Stimulated activated CD4-positive, alpha-beta T cell treated with anti-CD3 and anti-CD28 coated beads, Interleukin-4, amount 100 ng/mL, for 24 hours (primary cell): ENCODE results near the gene TBC1D16.
"Not testable (repeated sequence)": the region's sequence is repeated elsewhere in the genome, so short reads cannot be mapped to it uniquely, and the experiment has no call there.

Source experiments
- DNase-seq: peaks from one replicate; pipeline ENCODE4 v3.0.0-alpha.2; 2020

The TBC1D16 gene

DNA sequence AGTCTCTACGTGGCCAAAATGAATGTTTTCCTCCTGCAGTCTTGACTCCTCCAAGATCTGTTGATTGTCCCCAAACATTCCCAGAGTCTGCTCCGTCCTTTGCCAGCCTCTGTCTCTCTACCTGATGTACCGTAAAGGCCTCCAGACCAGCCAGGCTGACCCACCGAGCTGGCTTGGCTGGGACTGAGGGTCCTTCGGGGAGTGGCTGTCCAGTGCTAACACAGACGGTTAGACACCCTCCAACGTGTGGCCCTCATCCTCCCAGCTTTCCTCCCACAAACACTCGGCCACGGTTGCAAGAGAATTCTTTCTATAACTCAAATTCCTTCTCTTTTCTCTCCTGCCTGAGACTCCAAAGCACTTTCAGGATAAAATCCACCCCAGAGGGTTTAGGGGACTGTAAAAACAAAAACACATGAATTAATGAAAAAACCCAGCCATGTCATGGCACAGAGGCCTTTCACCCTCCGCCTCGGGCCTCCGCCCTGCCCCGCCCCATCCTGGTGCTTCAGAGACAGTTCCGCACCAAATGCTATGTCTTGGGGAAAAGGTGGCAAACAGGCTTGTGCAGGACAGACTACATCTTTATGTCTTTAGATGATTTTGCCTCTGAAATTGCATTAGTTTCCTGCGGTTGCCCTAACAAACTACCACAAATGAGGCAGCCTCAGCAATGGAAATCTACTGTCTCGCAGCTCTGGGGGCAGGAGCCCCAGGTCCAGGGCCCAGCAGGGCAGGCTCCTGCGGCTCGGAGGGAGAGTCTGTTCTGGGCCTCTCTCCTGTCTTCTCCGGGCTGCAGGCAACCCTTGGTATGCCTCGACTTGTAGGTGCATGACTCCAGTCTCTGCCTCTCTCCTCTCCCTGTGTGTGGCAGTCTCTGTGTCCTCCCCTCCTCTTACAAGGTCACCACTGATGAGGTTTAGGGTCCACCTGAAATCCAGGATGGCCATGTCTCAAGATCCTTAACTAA is 124.0 kb downstream of the TBC1D16 start:
- DNase-seq, result no peak

DNA sequence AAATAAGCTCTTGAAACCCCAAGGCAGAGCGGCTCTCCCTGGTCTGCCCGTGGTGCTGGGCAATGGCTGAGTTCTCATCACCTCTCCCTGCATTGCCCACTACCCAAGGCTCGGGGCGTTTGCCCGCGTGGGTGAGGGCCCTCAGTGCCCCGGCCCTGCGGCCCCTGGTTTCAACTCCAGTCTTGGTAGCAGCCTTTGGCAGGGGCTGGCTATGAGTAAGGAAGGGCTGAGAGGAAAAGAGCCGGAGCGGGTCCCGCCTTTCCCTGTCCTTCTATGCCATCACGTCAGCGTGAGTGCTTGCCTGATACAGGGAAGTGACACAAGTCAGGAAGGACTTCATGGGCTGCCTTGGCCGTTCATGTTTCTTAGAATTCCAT is 124.7 kb downstream of the TBC1D16 start:
- DNase-seq, result no peak

DNA sequence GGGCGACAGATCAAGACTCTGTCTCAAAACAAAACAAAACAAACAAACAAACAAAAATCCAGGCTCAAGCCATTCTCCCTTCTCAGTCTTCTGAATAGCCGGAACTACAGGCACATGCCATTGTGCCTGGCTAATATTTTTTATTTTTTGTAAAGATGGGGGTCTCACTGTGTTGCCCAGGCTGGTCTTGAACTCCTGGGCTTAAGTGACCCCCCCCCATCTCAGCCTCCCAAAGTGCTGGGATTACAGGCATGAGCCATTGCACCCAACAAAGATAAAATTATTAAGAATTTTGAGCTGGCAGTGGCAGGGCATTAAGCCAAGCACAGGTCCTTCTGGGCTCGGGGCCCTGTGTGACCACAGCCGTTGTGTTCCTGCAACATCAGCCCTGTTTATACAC is 126.6 kb downstream of the TBC1D16 start:
- no peak for DNase-seq

DNA sequence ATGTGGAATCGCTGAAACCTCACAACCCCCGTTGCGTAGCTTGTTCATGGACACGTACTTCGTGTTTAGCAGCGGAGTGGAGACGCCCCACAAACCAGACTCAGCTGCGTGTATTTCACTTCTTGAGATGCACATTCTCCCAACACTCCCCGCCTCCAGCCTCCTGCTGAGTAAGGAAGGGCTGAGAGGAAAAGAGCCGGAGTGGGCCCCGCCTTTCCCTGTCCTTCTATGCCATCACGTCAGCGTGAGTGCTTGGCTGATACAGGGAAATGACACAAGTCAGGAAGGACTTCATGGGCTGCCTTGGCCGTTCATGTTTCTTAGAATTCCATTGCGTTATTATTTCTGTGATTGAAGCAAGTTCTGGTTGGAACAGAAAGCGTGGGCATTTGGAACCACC is 127.8 kb downstream of the TBC1D16 start:
- DNase-seq, result no peak

DNA sequence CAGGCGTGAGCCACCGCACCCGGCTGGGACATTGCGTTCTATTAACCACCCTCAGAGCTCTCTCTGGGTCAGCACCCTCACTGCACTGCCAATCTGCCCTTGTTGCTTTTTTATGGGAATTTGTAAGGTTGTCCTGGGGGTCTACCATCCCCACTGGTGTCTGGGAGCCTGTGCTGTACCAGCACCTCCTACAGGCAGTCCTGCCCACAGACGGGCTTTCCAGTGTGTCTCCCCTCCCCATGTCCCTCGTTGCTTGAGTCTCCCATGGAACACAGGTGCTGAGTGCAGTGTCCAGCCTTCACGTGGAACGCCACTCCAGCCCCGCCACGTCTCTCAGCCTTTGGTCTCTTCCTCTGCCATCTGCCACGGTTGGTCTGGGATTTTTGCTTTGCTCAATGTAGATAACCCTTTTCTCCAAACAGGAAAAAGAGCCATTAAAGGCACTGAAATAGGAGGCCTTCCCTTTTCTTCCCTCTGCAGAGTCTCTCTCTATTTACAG is 128.4 kb downstream of the TBC1D16 start:
- DNase-seq, result no peak

DNA sequence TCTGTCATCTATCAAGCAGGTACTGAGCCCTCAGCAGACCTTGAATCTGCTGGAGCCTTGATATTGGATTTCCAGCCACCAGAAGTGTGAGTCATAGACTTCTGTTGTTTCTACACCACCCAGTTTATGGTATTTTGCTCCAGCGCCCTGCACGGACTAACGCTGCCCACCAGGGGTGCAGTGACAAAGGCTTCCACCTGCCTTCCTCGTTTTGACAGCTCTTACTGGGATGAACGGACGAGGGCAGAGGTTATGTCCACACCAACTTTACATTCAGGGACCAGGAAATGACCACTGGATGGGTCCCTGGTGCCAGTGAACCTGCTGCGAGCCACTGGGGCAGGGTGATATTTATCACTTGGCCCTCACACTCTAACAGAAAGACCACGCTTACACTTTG is 129.8 kb downstream of the TBC1D16 start:
- no peak for DNase-seq

DNA sequence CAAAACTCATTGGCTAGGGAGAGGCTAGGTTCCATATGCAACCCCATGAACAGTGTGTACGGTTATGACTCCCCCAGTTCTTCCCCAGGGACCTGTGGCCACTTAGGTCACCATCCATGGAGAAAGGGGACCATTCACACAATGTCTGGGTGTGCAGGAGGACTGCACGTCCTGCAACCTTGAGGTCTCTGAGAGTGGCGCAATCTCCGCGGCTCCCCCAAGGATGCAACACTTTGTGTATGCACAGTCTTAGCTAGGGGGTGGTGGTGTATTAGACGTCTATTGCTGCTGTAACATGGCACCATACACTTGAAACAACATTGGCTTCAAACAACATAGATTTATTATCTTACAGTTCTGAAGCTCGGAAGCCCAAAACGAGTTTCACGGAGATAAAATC is 130.8 kb downstream of the TBC1D16 start:
- DNase-seq, result no peak

DNA sequence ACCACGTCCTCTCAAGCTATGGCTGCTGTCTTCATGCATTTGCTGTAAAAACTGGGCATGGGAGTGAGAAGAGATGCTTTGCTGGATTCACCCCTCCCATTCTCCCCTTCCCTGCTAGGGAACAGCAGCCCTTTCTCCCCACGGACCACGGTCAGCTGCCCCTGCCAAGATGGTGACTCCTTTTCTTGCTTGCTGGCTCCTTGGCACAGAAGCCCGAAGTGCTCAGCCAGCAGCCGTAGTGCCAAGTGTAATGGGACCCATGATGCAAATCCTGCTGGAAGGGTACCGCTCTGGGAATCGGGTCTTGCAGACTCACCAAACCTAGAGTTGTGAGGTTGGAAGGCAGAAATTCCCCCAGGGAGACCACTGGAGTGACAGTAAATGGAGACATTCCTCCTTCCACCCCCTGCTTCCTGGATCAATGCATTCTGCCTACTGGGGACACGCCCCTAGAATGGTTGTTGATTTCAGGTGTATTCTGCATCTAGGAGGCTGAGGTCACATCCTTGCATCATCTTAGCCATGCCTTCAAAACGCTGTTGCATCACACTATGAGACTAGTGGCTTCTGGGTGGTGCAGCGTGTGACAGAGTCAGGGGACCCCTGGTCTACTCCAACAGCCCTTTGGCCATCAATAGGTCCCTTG is 133.4 kb downstream of the TBC1D16 start:
- DNase-seq, result no peak

DNA sequence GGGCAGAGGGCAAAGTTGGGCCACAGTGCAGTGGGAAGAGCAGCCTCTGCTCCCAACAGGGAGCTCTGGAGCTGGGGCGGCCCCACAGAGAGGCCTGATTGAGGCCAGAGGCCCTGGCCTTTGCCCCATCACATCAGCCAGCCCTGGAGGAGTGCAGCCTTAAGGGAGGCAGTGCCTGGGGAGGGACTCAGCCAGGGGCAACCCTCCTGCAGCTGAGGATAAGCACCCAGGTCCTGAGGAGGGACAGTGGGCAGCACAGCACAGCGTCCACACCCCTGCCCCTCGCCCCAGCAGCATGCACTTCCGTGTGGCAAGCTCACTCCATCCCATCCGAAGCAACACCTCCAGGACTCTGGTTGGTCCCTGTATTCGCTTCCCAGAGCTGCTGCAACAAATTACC is 134.5 kb downstream of the TBC1D16 start:
- DNase-seq, result no peak

DNA sequence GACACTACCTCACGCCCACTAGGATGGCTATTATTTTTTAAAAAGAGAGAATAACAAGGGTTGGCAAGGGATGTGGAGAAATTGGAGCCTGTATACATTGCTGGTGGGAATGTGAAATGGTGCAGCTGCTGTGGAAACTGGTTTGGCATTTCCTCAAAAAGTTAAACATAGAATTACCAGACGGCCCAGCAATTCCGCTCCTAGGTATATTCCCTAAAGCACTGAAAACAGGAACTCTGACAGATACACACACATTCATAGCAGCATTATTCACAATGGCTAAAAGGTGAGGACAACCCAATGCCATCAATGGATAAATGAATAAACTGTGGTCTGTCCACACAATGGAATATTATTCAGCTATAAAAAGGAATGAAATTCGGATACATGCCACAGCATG is 136.1 kb downstream of the TBC1D16 start:
- DNase-seq, result no peak

DNA sequence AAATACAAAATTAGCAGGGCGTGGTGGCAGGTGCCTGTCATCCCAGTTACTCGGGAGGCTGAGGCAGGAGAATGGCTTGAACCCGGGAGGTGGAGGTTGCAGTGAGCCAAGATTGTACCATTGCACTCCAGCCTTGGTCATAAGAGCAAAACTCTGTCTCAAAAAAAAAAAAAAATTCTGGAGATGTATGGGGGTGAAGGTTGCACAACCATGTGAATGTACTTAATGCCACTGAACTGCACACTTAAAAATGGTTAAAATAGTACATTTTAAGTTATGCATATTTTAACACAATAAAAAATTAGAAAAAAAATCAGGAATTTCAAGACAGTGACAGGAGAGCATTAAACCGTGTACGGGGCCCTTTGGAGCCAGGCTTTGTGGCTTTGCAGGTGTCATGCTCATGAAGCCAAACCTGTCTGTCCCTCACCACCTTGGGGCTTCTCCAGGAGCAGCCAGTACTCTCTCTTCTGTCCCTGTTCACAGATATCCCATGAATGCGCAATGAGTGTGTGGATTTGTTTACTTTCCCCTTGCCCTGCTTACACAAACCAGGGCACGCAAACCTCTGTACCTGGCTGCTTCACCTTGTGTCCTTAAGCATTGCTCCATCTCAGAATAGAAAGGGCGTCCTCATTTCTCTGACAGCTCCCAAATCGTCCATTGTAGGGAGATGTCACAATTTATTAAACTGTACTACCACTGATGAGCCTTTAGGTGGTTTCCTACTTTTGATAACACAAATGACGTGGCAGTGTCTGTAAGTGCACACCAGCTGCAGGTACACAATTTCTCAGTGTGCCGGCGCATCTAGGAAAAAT is 138.2 kb downstream of the TBC1D16 start:
- no peak for DNase-seq

DNA sequence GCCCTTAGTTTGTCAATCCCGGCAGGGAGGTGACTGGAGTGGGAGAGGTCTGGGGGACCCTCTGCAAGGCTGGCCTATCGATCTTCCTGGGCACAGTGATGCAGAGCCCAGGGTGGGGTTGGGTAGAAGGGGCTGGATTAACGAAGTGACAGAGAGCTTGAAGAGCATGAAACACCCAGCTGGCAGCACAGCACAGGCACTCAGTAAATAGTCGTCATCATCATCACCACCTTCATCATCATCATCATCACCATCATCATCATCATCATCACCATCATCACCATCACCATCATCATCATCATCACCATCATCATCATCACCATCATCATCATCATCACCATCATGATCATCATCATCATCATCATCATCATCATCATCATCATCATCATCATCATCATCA is 142.2 kb downstream of the TBC1D16 start:
- DNase-seq, result not testable (repeated sequence)

DNA sequence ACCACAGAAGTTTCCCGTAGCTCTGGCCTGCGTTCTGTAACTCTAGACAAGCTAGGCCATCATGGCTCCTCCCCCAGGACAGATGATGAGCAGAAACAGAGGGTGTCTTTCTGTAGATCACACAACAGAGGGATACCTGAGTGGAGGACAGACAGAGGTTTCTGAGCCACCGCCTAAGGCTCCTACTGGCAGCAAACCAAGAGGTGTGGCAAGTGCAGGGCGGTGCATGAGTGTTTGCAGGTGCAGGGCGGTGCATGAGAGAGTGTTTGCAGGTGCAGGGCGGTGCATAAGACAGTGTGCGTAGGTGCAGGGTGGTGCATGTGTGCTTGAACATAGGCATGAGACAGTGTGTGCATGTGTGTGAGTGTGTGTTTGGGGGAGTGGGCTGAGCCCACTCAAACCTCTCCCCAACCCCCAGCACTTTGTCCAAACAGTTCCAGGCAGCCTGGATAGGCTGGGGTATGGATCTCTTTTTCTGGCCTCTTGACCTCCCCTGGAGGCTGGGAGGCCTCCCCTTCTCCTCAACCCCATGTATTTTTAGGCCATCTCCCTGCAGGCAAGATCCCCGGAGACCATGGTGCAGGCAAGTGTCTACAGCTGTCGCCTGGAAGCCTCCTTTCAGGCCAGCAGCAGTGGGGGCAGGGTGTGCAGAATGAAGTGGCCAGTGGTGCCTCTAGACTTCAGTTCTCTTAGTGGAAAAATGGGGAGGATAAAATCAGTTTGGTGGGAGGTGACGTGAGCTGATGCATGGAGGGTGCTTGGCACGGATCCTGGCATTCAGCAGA is 143.0 kb downstream of the TBC1D16 start:
- DNase-seq, result no peak

DNA sequence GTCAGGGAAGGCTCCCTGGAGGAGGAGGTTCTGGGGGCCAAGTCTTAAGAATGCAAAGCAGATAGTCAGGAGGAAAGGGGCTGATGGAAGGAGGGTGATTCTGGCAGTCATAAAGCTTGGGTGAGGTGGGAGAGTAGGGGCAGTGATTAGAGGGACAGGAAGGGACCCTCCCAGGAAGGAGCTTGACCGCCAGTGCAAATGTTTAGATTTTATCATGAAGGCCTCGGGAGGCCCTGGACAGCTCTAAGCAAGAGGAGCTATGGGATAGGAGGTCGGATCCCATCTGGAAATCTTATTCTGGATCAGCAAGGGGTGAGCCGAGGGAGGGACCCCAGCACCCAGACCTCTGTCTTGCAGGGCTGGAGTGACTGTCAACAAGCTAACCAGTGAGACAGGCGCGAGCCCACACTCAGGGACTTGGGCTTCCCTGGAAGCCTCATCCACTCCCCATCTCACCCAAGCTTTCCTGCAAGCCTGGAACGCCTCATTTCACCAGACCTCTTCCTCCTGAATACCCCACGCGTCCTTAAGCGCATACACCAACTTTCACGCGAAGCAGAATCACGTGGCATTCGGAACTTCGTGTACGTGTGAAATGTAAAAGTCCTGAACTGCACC is 144.4 kb downstream of the TBC1D16 start:
- DNase-seq, result no peak

DNA sequence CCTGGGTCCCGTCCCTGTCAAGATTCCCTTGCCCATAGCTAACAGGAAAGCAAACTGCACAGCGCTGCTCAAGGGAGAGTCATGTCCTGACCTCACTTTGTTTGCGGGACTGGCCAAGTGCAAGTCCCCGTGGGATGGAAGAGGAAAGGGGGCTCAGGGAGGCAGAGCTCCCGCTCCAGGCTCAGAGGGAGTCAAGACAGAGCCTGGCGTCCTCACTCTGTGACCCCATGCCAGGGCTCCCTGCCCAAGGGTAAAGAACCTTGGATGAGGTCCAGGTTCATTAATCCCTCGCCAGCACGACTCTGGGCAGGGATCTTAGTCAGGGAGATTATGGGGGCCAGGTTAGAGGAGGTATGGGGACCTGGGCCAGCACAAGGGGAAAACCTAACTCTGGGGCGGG is 145.0 kb downstream of the TBC1D16 start:
- no peak for DNase-seq

DNA sequence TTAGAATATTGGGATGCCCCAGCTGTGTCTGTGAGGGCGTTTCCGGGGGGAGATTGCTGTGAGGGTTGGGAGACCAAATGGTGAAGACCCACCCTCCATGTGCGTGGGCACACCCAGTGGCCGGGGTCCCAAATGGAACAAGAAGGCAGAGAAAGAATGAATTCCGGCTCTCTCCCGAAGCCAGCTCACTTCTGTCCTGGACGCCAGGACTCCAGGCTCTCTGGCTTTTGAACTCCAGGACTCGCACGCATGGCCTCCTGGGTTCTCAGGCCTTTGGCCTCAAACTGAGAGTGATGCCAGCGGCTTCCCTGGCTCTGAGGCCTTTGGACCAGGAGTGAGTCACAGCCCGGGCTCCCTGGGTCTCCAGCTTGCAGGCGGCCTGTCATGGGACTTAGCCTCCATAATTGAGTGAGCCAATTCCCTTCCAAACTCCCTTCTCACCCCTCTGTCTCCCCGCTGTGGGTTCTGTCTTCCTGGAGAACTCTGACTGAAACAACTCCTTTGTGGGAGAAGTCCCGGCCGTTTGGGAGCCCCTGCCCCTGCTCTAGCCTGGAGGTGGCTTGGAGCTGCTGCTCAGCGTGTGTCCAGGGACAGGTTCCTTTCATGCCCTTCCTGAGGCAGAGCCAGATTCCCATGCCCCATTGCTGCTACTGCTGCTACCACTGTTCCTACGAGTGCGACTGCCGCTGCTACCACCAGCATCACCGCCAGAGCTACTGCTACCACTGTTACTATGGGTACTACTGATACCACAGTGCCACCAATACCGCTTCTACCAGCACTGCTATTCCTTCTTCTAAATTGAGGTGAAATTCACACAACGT is 146.6 kb downstream of the TBC1D16 start:
- DNase-seq, result no peak

DNA sequence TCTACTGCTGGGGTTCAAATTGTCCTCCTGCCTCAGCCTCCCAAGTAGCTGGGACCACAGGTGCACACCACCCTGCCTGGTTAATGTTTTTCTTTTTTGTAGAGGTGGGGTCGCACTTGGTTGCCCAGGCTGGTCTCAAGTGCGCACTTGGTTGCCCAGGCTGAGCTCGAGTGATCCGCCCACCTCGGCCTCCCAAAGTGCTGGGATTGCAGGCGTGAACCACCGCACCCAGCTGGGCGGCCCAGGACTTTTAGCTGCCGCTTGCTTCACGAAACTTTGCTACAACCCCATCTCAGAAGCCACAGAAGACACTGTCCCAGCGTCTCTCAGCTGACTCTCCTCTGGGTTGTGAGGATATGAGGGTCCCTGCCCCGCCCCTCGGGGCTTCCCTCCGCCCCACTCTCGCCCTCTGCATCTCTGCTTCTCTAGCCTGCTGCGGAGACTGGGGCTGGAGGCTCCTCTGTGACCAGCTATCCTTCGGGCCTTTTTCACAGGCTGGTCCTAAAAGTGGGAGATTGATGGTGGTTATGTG is 147.6 kb downstream of the TBC1D16 start:
- no peak for DNase-seq

DNA sequence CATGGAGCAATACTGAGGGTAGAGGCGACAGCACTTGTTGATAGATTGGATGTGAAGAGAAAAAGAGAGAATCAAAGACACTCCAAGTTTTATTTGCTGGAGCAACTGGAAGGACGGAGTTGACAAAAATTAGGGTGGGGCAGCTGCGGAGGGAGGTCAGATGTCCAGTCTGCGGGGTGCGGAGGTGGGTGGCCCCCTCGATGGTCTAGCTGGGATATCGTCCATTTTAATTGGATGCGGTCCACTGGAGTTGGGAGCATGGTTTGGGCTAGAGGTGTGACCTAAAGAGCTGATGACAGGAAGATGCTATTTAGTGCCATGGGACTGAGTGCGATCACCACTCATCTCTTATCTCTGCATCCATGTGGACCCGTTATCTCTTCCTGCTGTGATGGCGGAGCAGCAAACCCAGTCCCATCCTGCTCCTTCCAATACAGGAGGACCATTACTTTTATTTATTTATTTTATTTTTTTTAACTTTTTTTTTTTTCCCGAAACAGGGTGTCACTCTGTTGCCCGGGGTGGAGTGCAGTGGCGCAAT is 148.2 kb downstream of the TBC1D16 start:
- no peak for DNase-seq

DNA sequence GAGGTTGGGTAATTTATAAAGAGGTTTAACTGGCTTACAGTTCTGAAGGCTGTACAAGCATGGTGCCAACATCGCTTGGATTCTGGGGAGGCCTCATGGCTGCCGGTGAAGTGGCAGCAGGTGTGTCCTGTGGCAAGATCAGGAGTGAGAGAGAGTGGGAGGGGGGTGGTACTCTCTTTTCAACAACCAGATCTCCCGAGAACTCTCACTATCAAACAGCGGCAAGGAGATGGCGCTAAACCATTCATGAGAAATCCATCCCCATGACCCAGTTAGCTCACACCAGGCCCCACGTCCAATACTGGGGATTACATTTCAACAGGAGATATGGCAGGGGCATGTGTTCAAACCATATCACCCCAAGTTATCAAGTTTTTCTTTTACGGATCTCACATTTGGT is 152.5 kb downstream of the TBC1D16 start:
- DNase-seq, result no peak
